Osteoblast (primary cell): ENCODE data around the gene RUFY1. TPM values are rescaled to one million over a fixed set of nuclear protein-coding genes. Genes with fewer than 3 reads are reported as not detected.

ENCODE experiments used
- DNase-seq: peaks from one replicate; pipeline ENCODE4 v3.0.0; 2011; ENCODE audit warnings: low spot score, mixed read lengths; ENCODE audit not compliant: insufficient read length; ENCODE audit errors: missing footprints
- H2AFZ ChIP-seq: 2 replicates; pipeline ENCODE4 v1.6.0; 2011; ENCODE audit warnings: mild to moderate bottlenecking, low read length
- H3K27ac ChIP-seq: 2 replicates; pipeline ENCODE4 v1.5.1; 2011; ENCODE audit warnings: mild to moderate bottlenecking, low read depth, low read length, moderate library complexity
- H3K27me3 ChIP-seq: 2 replicates; pipeline ENCODE4 v1.6.0; 2012; ENCODE audit warnings: mild to moderate bottlenecking, control low read depth, inconsistent platforms, low read length, moderate library complexity; ENCODE audit not compliant: insufficient read depth
- H3K36me3 ChIP-seq: 2 replicates; pipeline ENCODE4 v1.5.1; 2011; ENCODE audit warnings: mild to moderate bottlenecking, low read length, control low read depth, moderate library complexity; ENCODE audit not compliant: insufficient read depth
- H3K4me1 ChIP-seq: 2 replicates; pipeline ENCODE4 v1.5.1; 2011; ENCODE audit warnings: mild to moderate bottlenecking, low read length, control low read depth, moderate library complexity; ENCODE audit not compliant: insufficient read depth
- H3K4me2 ChIP-seq: 2 replicates; pipeline ENCODE4 v1.6.0; 2011; ENCODE audit warnings: mild to moderate bottlenecking, low read length; ENCODE audit not compliant: insufficient read depth
- H3K4me3 ChIP-seq: fragments of 200-600 bp; sonication (generic); 3 replicates; pipeline ENCODE4 v1.5.1; 2012; ENCODE audit warnings: mild to moderate bottlenecking, low read length, inconsistent platforms; ENCODE audit not compliant: insufficient read depth
- H3K79me2 ChIP-seq: 2 replicates; pipeline ENCODE4 v1.6.0; 2012; ENCODE audit warnings: mild to moderate bottlenecking, low read length, control low read depth, inconsistent platforms; ENCODE audit not compliant: insufficient read depth
- H3K9me3 ChIP-seq: 2 replicates; pipeline ENCODE4 v1.5.1; 2011; ENCODE audit warnings: low read depth, low read length, control low read depth
- H4K20me1 ChIP-seq: 2 replicates; pipeline ENCODE4 v1.6.0; 2012; ENCODE audit warnings: mild to moderate bottlenecking, low read length, control low read depth; ENCODE audit not compliant: insufficient read depth
- total RNA-seq: library from RNA; depleted of rRNA; stranded (reverse); fragments of >200 nt; gene quantifications from 2 replicates; pipeline ENCODE4 v1.2.3, GENCODE V29; 2012
- TF ChIP-seq, protein P1 (sequence below): IDR thresholded peaks from 2 replicates; pipeline ENCODE4 v1.5.1; 2011; ENCODE audit warnings: mild to moderate bottlenecking, low read depth, low read length, moderate library complexity; ENCODE audit errors: extremely low read depth

The RUFY1 gene
- total RNA-seq, 1 donor: 51.8 TPM

DNA sequence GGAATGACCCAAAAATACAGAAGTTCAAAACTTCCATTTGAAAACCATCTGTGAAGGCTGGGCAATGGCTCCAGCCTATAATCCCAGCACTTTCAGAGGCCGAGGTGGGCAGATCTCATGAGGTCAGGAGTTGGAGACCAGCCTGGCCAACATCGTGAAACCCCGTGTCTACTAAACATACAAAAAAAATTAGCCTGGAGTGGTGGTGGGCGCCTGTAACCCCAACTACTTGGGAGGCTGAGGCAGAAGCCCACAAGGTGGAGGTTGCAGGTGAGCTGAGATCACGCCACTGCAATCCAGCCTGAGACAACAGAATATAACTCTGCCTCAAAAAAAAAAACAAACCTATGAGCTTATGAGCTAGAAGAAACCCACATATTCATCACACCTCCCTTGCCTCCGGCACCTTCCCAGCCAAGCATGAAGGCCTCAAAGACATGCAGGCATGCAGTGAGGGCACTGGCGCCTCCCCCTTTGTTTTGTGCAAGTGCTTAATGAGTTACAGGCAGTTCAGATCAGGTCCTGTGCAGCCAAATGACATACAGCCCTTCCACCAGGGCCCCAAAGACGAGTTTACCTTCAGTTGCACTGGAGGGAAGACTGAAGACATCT lies 63.2 kb downstream of the RUFY1 start:
- Histone ChIP-seq H3K4me2 (no peak overlapping the region), H3K27ac (peak overlapping the region; percentile 26), H3K4me3 (no peak overlapping the region), H4K20me1 (peaks cover 83% of the 10 kb centered on the region), H2AFZ (no peak overlapping the region), H3K36me3 (peaks cover 90% of the 10 kb centered on the region), H3K9me3 (no peaks in the 10 kb centered on the region), H3K27me3 (no peaks in the 10 kb centered on the region), H3K4me1 (peaks cover 3% of the 10 kb centered on the region), H3K79me2 (peaks cover 40% of the 10 kb centered on the region)
- TF ChIP-seq, protein P1, sequence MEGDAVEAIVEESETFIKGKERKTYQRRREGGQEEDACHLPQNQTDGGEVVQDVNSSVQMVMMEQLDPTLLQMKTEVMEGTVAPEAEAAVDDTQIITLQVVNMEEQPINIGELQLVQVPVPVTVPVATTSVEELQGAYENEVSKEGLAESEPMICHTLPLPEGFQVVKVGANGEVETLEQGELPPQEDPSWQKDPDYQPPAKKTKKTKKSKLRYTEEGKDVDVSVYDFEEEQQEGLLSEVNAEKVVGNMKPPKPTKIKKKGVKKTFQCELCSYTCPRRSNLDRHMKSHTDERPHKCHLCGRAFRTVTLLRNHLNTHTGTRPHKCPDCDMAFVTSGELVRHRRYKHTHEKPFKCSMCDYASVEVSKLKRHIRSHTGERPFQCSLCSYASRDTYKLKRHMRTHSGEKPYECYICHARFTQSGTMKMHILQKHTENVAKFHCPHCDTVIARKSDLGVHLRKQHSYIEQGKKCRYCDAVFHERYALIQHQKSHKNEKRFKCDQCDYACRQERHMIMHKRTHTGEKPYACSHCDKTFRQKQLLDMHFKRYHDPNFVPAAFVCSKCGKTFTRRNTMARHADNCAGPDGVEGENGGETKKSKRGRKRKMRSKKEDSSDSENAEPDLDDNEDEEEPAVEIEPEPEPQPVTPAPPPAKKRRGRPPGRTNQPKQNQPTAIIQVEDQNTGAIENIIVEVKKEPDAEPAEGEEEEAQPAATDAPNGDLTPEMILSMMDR: no peak
- peak; percentile 63 for DNase-seq

DNA sequence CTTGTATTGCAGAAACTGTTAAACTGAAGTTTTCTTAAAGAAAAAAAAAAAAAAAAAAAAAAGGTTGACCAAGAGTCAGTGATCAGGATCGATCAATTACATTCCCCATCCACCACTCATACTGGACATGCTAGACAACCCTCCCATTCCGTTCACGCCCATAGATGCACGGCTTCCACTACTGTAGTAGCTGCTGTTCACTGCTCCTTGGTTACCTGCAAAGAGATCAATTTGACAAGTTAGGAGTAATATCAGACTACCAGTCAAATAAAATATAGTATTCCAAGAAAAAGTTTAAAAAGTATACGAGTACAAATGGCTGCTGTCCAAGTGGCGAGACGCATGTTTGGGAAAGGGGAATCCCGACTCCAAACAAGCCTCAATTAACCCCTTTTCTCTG lies 64.4 kb downstream of the RUFY1 start:
- DNase-seq: no peak
- peaks cover 88% of the 10 kb centered on the region for H4K20me1 ChIP-seq
- H3K79me2 ChIP-seq: peaks cover 52% of the 10 kb centered on the region
- no peak overlapping the region for H3K27ac ChIP-seq
- peaks cover 12% of the 10 kb centered on the region for H3K4me1 ChIP-seq
- no peak overlapping the region for H3K4me3 ChIP-seq
- H3K36me3 ChIP-seq: peaks cover 93% of the 10 kb centered on the region
- no peaks in the 10 kb centered on the region for H3K9me3 ChIP-seq
- no peak overlapping the region for H2AFZ ChIP-seq
- no peak overlapping the region for H3K4me2 ChIP-seq
- no peaks in the 10 kb centered on the region for H3K27me3 ChIP-seq
- TF ChIP-seq, protein P1: no peak

DNA sequence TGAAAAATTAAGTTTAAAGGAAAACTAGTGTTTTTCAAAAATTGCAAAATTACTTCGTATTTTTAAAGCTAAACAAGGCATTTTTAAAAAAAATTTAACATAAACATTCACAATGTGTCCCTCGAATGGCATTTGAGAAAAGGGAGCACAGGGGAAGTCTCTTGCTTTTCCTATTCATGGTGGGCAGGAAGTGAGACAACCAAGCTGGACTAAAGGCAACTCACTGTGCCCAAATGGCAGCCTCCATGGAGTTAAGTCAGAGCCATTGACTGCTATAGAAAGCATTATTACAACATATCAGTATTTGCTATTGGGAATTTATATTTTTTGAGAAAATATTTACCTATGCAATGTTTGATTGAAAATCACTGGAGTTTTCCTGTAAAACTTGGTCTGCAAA lies 64.8 kb downstream of the RUFY1 start:
- H3K4me1 ChIP-seq: peaks cover 13% of the 10 kb centered on the region
- H3K36me3 ChIP-seq: peaks cover 93% of the 10 kb centered on the region
- no peaks in the 10 kb centered on the region for H3K27me3 ChIP-seq
- H3K27ac ChIP-seq: no peak overlapping the region
- H2AFZ ChIP-seq: no peak overlapping the region
- H3K9me3 ChIP-seq: no peaks in the 10 kb centered on the region
- peaks cover 57% of the 10 kb centered on the region for H3K79me2 ChIP-seq
- TF ChIP-seq, protein P1: no peak
- no peak overlapping the region for H3K4me2 ChIP-seq
- H4K20me1 ChIP-seq: peaks cover 88% of the 10 kb centered on the region
- no peak overlapping the region for H3K4me3 ChIP-seq
- peak; percentile 47 for DNase-seq

DNA sequence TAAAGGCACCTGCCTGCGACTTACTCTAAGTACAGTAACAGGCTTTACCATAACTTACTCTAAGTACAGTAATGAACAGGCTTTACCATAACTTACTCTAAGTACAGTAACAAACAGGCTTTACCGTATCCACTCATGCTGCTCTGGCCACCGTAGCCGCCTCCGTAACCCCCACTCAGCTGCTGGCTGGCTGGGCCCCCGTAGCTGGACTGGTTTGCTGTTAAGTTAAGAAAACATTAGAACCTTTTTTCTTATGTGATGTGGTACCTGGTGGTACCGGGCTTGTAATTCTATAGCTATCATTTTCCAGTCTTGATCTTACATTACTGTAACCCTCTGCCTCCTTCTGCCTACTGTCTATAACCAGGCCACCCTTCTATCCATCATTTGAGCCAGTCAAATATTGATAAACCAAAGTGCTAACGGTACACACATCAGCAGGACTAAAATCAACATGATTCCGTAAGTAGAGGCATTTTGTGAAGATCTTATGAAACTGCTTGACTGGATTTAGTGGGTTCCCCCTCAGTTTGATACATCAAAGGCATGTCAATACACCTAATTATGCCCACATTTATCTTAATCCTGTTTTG lies 65.7 kb downstream of the RUFY1 start:
- no peak overlapping the region for H2AFZ ChIP-seq
- H4K20me1 ChIP-seq: peaks cover 89% of the 10 kb centered on the region
- peak overlapping the region; percentile 34 for H3K27ac ChIP-seq
- peaks cover 22% of the 10 kb centered on the region for H3K4me1 ChIP-seq
- H3K4me3 ChIP-seq: no peak overlapping the region
- DNase-seq: no peak
- peaks cover 66% of the 10 kb centered on the region for H3K79me2 ChIP-seq
- TF ChIP-seq, protein P1: no peak
- no peak overlapping the region for H3K4me2 ChIP-seq
- no peaks in the 10 kb centered on the region for H3K9me3 ChIP-seq
- peaks cover 93% of the 10 kb centered on the region for H3K36me3 ChIP-seq
- no peaks in the 10 kb centered on the region for H3K27me3 ChIP-seq
